ENCODE data around the gene KCNF1. TPM values are rescaled to one million over a fixed set of nuclear protein-coding genes. Genes with fewer than 3 reads are reported as not detected.

The KCNF1 gene
- total and polyA plus RNA-seq, 2 donors: 0.32 to 0.68 TPM

DNA sequence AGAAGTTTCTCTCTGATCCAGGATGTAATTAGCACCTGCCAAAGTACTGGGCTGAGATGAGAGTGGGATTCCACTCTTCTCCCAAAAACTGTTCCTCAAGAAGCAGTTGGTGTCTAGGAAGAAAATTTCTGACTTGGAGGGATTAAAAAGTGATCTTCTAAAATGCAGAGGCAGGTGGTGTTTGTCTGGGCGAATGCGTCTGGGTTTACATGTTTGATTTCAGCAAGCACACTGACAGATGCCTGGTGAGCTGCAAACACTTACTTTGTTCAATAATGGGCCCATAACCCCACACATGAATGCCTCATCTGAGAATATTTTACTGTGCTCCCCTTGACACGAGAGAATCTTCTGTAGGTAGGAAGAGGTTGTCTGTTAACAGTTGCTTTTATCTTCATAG lies 24.3 kb upstream of the KCNF1 start:
- no peak for DNase-seq (ENCODE audit: extremely low spot score)
- H3K36me3 ChIP-seq (ENCODE audit: insufficient read depth): no peaks in the 10 kb centered on the region
- WGBS: 60% methylated on average over 3 of the region's 3 CpGs
- H3K4me1 ChIP-seq (ENCODE audit: insufficient read depth): no peaks in the 10 kb centered on the region
- no peak overlapping the region for H3K27ac ChIP-seq (ENCODE audit: low read depth)
- H3K4me3 ChIP-seq (ENCODE audit: low read depth, low read length): no peak overlapping the region

DNA sequence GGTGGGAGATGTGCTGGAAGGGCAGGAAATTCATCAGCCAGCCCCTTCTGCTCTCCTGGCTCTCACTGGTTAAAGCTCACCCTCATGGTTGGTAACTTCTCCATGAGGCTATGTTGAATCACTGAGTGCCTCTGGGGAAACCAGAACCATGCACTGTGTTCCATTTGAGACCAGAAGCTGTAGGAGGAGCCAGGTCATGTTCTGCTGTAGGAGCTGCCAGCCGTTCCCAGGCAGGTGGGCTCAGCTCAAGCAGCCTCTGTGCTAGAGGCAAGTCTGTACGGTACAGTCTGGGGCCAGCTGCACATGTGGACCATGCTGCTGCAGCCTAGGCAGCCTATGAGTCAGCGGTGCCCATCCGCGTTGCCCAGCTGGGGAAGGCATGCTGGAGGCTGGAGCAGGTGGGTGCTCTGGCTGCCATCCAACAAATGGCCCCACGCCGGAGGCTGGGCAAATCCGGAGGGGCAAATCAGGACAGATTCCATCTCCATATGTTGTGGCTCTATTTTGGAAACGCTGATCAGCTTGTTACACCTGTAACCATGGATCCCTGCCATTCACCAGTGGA lies 22.0 kb upstream of the KCNF1 start:
- no peak for DNase-seq (ENCODE audit: extremely low spot score)

DNA sequence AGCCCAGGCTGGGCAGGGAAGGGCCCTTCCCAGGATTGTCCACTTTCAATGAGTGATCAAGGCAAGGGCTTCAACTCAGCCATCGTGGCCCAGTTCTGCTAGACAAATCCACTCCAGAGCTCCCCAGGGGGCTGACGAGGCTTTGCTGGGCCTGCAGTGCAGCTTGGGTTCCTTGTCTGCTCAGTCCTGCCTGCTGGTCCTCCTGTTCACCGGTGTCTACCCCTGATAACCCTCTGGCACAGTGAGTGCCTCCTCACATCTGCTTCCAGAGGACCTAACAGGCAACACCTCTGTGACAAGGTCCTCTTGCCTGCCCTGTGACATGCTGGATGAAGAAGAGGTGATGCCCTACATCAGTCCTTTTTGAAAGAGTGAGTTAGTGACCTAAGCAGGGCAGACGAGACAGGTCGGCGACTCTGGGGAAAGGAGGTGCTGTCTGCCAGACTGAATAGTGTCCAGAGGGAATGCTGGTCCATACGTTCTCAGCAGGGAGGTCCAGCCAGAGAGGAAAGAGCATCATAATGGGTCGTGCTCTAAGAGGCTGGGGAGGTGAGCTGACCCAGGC lies 20.9 kb upstream of the KCNF1 start:
- no peak overlapping the region for H3K4me3 ChIP-seq (ENCODE audit: low read depth, low read length)
- 79% methylated on average over 8 of the region's 8 CpGs for WGBS
- no peak overlapping the region for H3K27ac ChIP-seq (ENCODE audit: low read depth)
- no peaks in the 10 kb centered on the region for H3K4me1 ChIP-seq (ENCODE audit: insufficient read depth)
- DNase-seq (ENCODE audit: extremely low spot score): no peak
- H3K36me3 ChIP-seq (ENCODE audit: insufficient read depth): no peaks in the 10 kb centered on the region

More for the DNA sequence above, 22.0 kb upstream of the KCNF1 start:
- Histone ChIP-seq H3K27ac (ENCODE audit: low read depth) (no peak overlapping the region), H3K4me1 (ENCODE audit: insufficient read depth) (no peaks in the 10 kb centered on the region), H3K36me3 (ENCODE audit: insufficient read depth) (no peaks in the 10 kb centered on the region), H3K4me3 (ENCODE audit: low read depth, low read length) (no peak overlapping the region)
- WGBS: 78% methylated on average over 9 of the region's 9 CpGs

DNA sequence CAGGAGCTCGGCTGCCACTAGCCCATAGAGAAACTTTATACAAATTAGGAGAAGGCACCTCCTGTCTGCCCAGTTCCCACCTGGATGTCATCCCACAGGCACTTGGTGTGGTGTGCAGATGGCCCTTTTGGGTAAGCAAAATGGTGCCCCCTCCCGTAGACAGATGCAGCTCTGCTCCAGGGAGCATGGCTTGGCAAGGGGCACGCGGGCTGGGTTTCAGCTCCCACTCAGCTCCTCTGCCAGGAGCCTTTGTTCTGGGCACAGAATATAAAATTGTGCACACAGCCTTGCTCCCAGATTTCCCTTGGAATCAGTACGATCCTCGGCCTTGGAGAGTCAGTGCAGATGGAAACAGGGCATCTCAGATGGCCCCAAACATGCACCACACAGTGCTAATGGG lies 20.3 kb upstream of the KCNF1 start:
- no peak overlapping the region for H3K4me3 ChIP-seq (ENCODE audit: low read depth, low read length)
- 86% methylated on average over 6 of the region's 6 CpGs for WGBS
- no peak for DNase-seq (ENCODE audit: extremely low spot score)

DNA sequence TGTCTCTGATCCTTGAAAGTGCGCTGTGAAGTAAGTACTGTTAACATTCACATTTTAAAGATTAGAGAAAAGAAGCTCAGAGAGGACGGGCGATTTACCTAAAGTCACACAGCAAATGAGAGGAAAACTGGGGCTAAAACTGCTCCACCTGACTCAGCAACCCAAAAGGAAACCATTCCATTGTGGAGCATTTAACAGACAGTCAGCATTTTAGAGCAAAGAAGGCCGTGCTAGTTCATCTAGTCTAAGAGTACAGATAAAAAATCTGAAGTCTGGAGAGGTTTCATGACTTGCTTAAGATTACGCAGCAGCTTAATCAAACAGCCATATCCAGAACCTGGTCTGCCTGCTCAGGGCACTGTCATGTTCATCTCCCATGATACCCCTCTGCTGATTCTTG lies 19.9 kb upstream of the KCNF1 start:
- Histone ChIP-seq H3K27ac (ENCODE audit: low read depth) (no peak overlapping the region), H3K4me3 (ENCODE audit: low read depth, low read length) (no peak overlapping the region), H3K4me1 (ENCODE audit: insufficient read depth) (no peaks in the 10 kb centered on the region), H3K36me3 (ENCODE audit: insufficient read depth) (no peaks in the 10 kb centered on the region)
- DNase-seq (ENCODE audit: extremely low spot score): no peak
- WGBS: 88% methylated on average over 5 of the region's 5 CpGs

More for the DNA sequence above, 20.3 kb upstream of the KCNF1 start:
- Histone ChIP-seq H3K36me3 (ENCODE audit: insufficient read depth) (no peaks in the 10 kb centered on the region), H3K4me1 (ENCODE audit: insufficient read depth) (no peaks in the 10 kb centered on the region), H3K27ac (ENCODE audit: low read depth) (no peak overlapping the region)

DNA sequence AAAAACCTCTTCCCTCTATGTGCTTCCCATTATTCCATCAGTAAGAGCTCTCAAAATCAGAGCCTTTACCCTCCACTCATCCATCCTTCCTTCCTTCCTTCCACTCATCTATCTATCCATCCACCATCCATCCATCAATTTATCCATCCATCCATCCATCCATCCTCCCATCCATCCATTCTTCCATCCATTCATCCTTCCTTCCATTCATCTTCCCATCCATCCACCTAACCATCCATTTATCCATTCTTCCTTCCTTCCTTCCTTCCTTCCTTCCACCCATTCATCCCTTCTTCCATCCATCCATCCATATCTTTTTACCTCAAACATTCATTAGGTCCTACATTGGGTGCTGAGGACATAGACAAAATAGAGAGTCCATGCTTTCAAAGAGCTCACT lies 19.4 kb upstream of the KCNF1 start:
- Histone ChIP-seq H3K4me3 (ENCODE audit: low read depth, low read length) (no peak overlapping the region), H3K36me3 (ENCODE audit: insufficient read depth) (no peaks in the 10 kb centered on the region), H3K4me1 (ENCODE audit: insufficient read depth) (no peaks in the 10 kb centered on the region), H3K27ac (ENCODE audit: low read depth) (no peak overlapping the region)
- DNase-seq (ENCODE audit: extremely low spot score): no peak

DNA sequence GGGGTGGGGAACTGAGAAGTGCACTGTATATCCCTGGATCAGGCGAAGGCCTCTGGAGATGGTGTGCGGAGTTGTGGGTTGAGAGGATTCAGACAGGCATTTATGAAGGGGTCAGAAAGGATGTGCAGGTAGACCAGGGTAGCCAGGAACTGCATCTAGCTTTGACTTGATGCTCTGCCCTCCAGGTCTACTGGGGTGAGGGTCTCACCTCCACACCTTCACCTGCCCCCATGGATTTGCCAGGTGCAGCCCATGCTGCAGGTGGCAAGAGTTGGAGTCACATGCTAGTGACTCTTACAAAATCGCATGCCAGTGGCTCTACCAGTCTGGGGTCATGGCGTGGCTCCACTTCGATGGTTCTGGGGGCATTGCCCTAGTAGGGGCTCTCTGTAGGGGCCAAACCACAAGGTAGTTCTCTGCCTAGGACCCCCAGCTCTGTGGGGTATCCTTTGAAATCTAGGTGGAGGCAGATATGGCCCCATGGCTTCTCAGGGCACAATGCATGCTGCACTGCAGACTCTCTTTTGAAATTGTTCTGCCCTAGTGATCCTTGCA lies 18.9 kb upstream of the KCNF1 start:
- Histone ChIP-seq H3K4me1 (ENCODE audit: insufficient read depth) (no peaks in the 10 kb centered on the region), H3K36me3 (ENCODE audit: insufficient read depth) (no peaks in the 10 kb centered on the region), H3K4me3 (ENCODE audit: low read depth, low read length) (no peak overlapping the region), H3K27ac (ENCODE audit: low read depth) (no peak overlapping the region)
- 72% methylated on average over 5 of the region's 5 CpGs for WGBS
- no peak for DNase-seq (ENCODE audit: extremely low spot score)

DNA sequence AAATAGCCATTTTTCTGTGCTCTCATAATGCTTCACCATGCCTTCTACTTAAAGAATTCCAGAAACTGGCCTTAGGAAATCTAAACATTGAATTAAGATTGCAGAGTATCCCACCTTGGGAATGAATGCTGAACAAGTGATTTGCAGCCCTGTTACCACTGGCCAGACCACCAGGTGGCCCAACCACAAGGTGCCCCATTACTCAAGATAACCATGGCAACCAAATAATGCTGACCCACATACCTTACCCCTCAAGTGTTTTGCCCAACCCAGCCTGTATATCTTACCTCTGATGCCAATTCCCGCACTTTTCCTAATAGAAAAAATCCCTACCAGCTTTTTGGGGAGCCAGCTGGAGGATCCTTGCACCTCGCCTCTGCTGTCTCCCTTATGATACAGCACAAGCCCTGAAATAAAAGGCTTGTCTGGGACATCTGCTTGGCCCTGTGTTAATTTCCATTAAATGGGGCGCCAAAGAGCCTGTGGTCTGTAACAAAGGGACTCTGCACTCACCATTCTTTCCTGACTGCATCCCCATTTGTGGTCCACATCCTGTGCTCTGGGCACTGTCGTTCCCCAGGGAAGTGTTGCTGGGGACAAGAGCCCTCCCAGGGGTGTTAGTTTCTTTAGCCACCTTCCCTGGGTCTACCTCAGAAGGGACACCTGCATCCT lies 17.3 kb upstream of the KCNF1 start:
- no peaks in the 10 kb centered on the region for H3K4me1 ChIP-seq (ENCODE audit: insufficient read depth)
- DNase-seq (ENCODE audit: extremely low spot score): no peak
- H3K36me3 ChIP-seq (ENCODE audit: insufficient read depth): no peaks in the 10 kb centered on the region
- WGBS: 72% methylated on average over 4 of the region's 4 CpGs
- H3K27ac ChIP-seq (ENCODE audit: low read depth): no peak overlapping the region
- no peak overlapping the region for H3K4me3 ChIP-seq (ENCODE audit: low read depth, low read length)

DNA sequence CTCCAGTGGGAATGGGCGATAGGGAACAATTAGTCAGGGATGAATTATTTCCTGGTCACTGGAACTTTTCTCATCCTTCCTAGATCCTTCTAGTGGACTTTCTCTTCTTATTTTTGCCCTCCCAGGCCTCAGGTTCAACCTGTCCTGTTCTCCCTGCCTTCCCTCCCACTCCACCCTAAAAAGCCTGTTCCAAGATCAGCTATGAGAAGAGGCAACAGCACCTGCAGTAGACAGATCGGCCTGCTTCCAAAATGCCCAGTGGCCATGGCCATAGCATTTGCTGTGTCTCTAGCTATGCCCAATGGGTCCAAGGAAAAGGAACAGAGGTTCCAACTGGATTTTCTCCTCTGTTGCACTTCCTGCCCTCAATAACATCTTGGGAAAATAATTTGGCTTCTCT lies 16.5 kb upstream of the KCNF1 start:
- 93% methylated on average over 2 of the region's 2 CpGs for WGBS
- Histone ChIP-seq H3K4me1 (ENCODE audit: insufficient read depth) (no peaks in the 10 kb centered on the region), H3K36me3 (ENCODE audit: insufficient read depth) (no peaks in the 10 kb centered on the region), H3K4me3 (ENCODE audit: low read depth, low read length) (no peak overlapping the region), H3K27ac (ENCODE audit: low read depth) (no peak overlapping the region)
- no peak for DNase-seq (ENCODE audit: extremely low spot score)

DNA sequence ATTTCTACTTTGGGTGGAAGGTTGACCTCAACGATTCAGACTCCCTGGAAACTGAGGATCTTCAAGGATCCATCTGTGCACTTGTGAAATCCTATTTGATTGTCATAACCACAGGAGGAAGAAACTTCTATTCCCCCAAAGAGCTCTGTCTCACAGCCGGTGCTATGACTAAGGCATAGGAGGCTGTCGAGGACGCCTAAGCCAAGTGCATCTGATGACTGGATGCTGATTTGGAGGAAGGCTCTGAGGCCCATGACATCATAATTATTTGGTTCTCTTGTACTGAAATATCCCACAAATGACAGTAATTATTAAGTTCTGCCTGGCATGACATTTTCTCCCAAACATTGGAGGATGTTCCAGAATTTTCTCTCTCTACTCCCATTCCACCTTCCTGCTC lies 13.8 kb upstream of the KCNF1 start:
- H3K36me3 ChIP-seq (ENCODE audit: insufficient read depth): no peaks in the 10 kb centered on the region
- 77% methylated on average over 4 of the region's 4 CpGs for WGBS
- H3K4me1 ChIP-seq (ENCODE audit: insufficient read depth): no peaks in the 10 kb centered on the region
- no peak overlapping the region for H3K27ac ChIP-seq (ENCODE audit: low read depth)
- no peak overlapping the region for H3K4me3 ChIP-seq (ENCODE audit: low read depth, low read length)
- no peak for DNase-seq (ENCODE audit: extremely low spot score)

DNA sequence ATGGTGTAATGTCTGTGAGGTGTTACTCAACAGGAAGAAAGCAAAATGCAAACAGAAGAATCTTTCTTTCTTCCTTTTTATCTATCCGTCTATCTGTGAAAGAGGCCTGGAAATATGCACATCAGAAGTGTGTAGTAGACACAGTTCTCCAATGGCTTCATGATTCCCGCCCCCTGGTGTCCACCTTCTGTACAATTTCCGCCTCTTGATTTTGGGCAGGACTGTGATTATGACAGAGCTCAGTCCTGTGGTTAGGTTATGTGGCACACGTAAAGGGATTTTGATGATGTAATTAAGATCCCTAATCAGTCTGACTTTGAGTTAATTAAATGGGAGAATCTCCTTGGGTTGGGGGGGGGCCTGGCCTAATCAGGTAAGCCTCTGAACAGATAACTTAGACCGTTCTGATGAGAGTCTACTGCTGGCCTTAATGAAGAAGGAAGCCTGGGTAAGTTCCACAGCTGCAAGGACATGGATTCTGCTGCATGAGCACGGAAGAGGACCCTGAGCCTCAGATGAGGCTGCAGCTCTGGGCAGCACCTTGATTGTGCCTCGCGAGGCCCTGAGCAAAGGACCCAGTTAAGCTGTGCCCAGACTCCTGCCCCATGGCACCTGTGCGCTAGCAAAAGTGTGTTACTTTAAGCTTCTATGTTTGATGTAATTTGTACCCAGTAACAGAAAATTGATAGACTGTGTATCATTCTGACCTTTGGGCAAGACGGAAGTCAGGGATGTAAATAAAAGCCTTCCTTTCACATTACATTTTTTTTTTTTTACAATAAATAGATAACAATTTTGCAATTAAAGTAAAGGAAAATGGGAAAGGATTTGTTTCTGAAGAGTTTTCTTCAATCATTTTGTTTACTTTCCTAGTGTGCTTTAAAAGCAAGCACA lies 11.3 kb upstream of the KCNF1 start:
- Histone ChIP-seq H3K4me1 (ENCODE audit: insufficient read depth) (no peaks in the 10 kb centered on the region), H3K36me3 (ENCODE audit: insufficient read depth) (no peaks in the 10 kb centered on the region), H3K4me3 (ENCODE audit: low read depth, low read length) (no peak overlapping the region), H3K27ac (ENCODE audit: low read depth) (no peak overlapping the region)
- 86% methylated on average over 10 of the region's 10 CpGs for WGBS
- no peak for DNase-seq (ENCODE audit: extremely low spot score)

DNA sequence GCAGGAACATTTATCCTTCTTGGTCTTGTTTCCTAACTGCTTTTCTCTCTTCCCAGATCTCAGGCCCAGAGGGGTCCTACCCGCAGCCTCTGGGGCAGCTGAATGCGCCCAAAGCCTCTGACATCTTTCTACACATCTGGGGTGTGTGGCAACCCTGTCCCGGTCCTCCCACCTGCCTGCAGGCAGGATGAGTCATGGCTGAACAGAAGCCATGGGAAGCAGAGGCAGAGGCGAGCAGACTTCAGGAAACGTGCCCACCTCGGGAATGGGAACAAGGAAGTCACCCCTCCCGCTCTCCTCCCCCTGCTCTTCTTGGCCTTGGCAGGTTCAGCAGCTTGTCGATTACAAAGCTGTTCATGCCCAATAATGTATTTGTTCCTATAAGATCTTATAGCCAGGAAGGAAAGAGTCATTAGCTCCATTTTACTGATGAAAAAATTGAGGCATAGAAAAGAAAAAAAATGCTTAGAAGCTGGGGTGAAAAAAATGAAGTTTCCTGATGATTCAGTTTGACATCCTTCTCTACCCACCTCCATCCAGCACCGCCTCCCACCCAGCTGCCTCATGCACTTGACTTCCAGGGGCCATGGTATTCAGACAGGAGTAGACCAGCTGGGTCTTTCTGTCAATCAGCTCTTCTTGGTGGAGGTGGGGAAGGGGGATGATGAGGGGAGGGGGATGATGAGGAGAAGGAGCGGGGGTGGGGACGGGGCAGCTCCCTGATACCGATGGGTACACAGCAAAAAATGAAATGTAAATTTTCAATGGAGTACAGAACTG lies 10.4 kb upstream of the KCNF1 start:
- no peak overlapping the region for H3K27ac ChIP-seq (ENCODE audit: low read depth)
- DNase-seq (ENCODE audit: extremely low spot score): no peak
- no peaks in the 10 kb centered on the region for H3K36me3 ChIP-seq (ENCODE audit: insufficient read depth)
- H3K4me1 ChIP-seq (ENCODE audit: insufficient read depth): no peaks in the 10 kb centered on the region
- no peak overlapping the region for H3K4me3 ChIP-seq (ENCODE audit: low read depth, low read length)
- WGBS: 71% methylated on average over 12 of the region's 12 CpGs

DNA sequence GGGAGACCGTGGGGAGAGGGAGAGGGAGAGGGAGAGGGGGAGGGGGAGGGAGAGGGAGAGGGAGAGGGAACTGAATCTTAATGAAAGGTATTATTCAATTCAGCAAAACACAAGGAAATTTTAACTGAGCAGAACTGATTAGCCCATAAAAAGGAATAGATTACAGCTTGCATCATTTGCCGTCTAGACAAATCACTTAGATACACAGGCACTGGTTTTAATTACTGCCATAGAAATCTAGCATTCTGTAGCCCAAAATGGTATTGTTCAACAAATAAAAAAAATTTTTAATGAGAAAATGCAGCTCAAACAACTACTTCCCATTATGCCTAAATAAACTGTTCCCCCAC lies 7.9 kb upstream of the KCNF1 start:
- 66% methylated on average over 2 of the region's 2 CpGs for WGBS

More for the DNA sequence above, 7.9 kb upstream of the KCNF1 start:
- Histone ChIP-seq H3K4me1 (ENCODE audit: insufficient read depth) (no peaks in the 10 kb centered on the region), H3K36me3 (ENCODE audit: insufficient read depth) (no peaks in the 10 kb centered on the region), H3K4me3 (ENCODE audit: low read depth, low read length) (no peak overlapping the region), H3K27ac (ENCODE audit: low read depth) (no peak overlapping the region)
- no peak for DNase-seq (ENCODE audit: extremely low spot score)
